Measurements from ENCODE around the gene ATP5PB.

The ATP5PB gene

DNA sequence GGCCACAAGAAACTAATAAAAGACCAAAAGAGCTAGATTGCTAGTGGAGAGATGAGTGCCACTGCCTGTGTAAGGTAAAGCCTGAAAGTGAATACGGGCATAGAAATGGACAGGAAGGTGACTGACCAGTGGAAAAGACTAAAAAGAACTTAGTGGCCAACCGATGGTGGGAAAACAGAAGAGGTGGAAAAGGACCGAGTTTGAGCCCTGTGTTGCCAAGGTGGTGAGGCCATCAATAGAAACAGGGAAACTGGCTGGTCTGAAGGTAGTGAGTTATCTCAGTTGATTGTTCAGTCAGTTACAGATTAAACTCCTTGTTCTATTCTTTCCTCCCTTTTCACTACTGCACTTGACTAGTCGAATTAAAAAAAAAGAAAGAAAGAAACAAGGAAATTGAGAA is 2.7 kb upstream of the ATP5PB start:
- no peak for DNase-seq (ENCODE audit: extremely low read depth in 1 of 2, low read depth in 1 of 2)

DNA sequence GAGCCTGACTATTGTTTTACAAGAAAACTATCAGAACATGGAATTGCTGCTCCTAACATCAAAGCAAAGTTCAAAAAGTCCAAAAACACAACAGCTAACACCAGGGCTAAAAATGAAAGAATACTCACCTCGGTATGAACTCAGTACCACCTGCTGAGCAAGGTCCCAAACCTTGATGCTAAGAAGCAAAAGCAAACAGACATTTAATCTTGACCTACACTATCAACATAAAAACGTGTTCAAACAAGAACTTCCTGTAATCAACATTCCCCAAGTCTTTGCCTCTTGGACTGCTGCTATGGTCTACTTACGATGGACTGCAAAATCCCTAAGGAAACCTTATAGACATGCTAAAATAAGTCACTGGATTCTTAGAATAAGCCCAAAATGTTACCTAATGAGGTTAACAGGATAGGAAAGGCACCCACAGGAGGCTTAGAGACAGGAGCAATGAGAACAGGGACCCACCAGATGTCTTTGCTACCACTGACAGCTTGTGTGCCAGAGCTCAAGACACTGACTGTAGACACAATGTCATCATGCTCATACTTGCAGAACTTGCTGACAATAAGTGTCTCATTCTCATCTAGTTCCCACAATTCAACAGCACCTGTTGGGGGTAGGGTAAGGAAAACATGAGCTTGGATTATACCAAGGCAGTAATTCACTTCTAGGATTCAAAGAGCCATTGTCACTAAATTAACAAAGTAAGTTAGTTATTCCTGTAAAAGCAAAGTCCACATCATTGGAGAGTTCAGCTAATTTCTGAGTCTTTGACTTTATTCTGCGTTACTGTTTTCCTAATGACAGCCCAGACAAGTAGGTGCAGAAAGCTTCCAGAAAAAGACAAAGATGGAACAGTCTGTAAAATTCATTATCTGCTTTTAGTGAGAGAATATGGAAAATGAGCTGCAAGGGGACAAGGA is 2.0 kb upstream of the ATP5PB start:
- no peak for DNase-seq (ENCODE audit: extremely low read depth in 1 of 2, low read depth in 1 of 2)

DNA sequence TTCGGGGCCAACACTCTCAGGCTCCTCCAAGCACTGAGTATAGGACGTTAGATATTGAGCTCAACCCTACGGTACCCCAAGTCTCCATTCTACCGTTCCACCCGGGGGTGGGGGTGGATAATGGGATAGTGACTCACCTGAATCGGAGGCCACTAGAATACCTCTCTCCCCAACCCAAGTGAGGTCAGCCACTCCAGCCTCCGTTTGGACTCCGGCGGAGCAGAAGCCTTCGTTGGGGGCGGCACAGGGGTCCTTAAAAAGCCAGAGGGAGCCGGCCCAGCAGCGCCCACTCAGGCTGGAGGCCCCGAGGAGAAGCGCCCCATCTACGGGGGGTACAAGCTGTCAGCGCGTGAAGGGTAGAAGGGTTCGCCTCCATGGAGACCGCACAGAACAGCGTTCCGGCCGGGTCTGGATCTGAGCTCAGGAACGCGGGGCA is 764 bp upstream of the ATP5PB start:
- no peak for DNase-seq (ENCODE audit: extremely low read depth in 1 of 2, low read depth in 1 of 2)

DNA sequence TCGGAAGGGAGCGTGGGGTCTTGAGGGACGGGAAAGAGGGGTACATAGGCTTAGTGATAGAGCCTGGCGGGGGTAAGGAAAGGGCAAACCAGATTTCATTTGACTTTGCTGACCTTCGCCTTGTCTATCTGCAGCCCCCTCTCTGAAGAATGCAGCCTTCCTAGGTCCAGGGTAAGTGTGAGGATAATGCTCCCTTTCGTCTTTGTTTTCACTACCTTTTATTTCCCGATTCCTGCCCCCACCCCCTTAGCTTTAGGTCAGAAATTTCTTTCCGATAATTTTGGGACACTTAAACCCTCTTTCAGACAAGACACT is 396 bp downstream of the ATP5PB start:
- DNase-seq (ENCODE audit: extremely low read depth in 1 of 2, low read depth in 1 of 2): no peak

DNA sequence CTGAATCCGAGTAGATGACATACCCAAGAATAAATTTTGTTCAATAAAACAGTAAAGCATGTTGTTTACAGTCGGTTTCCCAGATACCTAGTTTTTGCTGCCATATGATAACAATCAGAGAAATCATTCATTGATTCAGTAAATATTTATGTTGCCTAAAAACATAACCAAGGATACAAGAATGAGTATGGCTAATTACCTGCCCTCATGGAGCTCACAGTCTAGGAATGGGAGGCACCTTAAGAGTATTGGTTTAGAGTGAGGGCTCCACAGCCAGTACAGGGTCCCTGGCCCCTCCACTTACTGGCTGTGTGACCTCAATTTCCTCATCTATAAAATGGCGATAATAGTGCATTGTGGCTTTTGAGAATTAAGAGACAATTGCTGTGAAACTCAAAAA is 921 bp downstream of the ATP5PB start:
- no peak for DNase-seq (ENCODE audit: extremely low read depth in 1 of 2, low read depth in 1 of 2)

DNA sequence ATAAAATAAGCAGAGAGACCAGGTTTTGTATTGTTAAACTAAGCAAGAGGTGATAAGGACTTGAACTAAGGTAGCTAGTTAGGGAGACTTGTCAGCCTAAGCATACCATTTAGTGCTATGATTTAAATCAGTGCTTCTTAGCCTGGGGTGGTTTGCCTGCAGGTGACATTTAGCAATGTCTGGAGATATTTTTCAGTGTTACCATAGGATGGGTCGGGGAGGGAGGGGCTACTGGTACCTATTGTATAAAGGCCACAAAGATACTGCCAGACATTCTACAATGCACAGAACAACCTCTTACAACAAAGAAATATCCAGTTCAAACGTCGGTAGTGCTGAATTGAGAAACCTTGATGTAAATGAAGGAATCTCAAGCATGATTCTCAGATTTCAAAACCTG is 3.3 kb downstream of the ATP5PB start:
- DNase-seq (ENCODE audit: extremely low read depth in 1 of 2, low read depth in 1 of 2): no peak

DNA sequence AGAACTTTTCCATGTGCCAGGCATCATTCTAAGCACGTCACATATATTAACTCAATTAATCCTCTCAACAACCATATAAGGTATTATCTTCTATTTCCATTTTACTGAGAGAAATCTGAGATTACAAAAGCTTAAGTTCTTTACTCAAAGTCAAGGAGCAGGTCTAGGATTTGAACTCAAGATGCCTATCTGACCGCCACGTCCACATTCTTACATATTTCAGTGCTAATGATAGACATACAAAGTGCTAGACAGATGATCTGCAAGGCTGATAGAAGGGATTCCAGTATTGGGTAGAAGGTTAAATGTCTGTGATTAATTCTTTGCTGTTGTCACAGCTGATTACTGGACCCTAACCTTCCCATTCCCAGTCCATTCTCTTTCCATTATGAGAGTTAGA is 4.4 kb downstream of the ATP5PB start:
- DNase-seq (ENCODE audit: extremely low read depth in 1 of 2, low read depth in 1 of 2): no peak

DNA sequence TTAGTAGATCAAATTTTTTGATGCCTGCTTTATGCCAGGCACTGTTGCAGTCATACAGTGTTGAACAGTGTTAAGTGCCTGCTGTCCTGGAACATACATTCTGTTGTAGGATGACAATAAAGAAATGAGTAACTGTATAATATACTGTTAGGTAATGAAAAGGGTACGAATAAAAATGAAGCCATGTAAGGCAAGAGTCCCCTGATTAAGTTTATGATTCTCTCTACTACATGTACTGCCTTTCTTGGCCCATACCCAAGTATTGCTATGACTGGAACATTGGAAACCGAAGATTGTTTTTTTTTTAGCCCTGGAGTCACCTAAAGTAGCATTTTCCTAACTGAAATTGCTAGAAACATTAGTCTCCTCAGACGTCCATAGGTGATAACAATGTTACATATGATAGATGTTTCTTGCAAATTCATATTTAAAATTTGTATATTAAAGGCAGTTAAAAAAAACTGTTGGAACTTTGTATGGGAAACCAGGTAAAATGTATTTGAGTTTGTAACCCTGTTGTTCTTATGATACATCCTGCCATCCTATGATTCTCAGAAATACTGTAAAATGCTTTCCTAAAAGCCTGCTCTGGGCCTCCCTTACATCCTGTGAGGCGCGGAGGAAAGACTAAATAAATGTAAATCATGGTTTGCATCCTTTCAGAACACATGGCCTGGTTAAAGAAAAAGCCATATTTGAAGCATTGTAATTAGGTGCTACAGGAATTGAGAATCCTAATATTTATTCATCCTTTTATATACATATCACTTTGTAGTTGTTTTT is 5.8 kb downstream of the ATP5PB start:
- no peak for DNase-seq (ENCODE audit: extremely low read depth in 1 of 2, low read depth in 1 of 2)

GRCh38 chr1:111455642-111456031 is 6.4 kb downstream of the ATP5PB start:
- no peak for DNase-seq (ENCODE audit: extremely low read depth in 1 of 2, low read depth in 1 of 2)

GRCh38 chr1:111461765-111462164 is 12.5 kb downstream of the ATP5PB start:
- DNase-seq (ENCODE audit: extremely low read depth in 1 of 2, low read depth in 1 of 2): no peak

DNA sequence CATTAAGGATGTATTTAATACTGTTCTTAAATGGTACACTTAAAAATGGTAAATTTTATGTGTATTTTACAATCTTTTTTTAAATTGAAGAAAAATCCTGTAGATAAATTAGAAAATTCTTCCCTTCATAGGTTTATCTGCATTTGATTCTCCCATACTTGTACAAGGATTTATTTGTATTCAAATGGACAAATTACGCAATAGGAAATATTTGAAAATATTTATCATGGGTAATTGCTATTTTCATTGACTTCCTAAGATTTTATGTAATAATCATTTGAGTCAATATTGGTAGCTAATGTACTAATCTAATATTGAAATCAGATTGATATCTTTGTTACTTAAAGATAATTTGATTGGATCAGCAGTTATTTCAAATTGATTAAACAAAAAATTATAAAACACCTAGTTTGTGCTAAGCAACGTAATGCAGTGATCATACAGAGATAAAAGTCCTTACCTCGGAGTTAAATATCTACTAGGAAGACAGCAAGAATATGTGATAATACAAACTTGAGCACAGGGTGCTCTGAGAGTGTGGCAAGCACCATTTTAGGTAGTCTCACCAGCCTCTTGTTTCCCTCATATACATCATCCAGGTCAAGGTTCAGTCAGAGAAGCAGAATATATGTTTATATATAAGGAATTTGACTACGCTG is 13.2 kb downstream of the ATP5PB start:
- DNase-seq (ENCODE audit: extremely low read depth in 1 of 2, low read depth in 1 of 2): no peak

GRCh38 chr1:111463029-111463683 is 13.9 kb downstream of the ATP5PB start:
- DNase-seq (ENCODE audit: extremely low read depth in 1 of 2, low read depth in 1 of 2): no peak

GRCh38 chr1:111465754-111466153 is 16.5 kb downstream of the ATP5PB start:
- no peak for DNase-seq (ENCODE audit: extremely low read depth in 1 of 2, low read depth in 1 of 2)

GRCh38 chr1:111466480-111466879 is 17.2 kb downstream of the ATP5PB start:
- DNase-seq (ENCODE audit: extremely low read depth in 1 of 2, low read depth in 1 of 2): no peak

DNA sequence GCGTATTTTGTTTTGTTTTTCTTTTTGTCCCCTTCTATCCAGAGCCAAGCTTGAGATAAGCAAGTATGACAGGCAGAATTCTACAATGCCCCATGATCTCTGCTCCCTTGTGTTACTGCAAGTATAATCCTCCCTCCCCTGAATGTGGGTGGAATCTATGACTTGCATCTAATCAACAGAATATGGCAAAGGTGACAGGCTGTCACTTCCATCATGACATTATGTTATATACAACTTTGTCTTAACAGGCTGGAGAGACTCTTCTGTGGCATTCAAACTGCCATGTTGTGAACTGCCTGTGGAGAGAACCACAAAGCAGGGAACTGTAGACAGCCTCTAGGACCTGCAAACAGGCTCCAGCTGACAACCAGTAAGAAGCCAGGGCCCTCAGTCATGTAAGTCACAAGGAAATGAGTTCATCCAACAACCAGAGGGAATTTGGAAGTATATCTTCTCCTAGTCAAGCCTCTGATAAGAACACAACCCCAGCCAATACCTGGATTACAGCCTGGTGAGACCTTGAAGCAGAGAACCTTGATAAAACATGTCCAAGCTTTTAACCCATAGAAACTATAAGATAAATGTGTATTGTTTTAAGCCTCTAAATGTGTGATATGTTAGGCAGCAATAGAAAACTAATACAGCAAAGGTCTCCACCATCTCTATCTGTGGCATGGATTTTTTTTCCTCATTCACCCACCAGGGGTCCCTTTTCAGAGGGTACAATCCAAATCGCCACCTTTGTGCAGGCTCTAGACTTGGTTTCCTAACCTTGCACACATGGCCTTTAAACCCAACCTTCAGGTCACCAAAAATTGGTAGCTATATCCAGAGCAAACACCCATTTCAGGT is 18.8 kb downstream of the ATP5PB start:
- no peak for DNase-seq (ENCODE audit: extremely low read depth in 1 of 2, low read depth in 1 of 2)

DNA sequence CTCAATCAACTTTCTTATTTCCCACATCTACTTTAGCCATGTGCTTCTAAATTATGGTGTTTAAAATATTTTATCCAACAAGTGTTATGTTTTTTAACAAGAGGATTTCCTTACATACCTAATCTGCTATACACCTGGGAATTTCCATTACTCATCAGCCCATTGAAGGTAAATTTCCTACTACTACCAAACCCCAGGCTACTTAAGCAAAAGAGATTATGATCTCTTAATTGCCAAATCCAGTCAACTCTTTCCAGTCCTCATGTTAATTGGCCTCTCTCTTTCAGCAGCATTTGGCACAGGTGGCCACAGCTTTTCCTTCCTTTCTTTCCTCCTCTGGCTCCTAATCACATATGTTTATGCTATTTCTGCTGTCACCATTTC is 19.4 kb downstream of the ATP5PB start:
- no peak for DNase-seq (ENCODE audit: extremely low read depth in 1 of 2, low read depth in 1 of 2)

- DNase-seq (ENCODE audit: extremely low read depth in 1 of 2, low read depth in 1 of 2): no peak
Measured at GRCh38 chr1:111469539-111469938, 20.3 kb downstream of the ATP5PB start.

GRCh38 chr1:111470596-111470995 is 21.3 kb downstream of the ATP5PB start:
- DNase-seq (ENCODE audit: extremely low read depth in 1 of 2, low read depth in 1 of 2): no peak

DNA sequence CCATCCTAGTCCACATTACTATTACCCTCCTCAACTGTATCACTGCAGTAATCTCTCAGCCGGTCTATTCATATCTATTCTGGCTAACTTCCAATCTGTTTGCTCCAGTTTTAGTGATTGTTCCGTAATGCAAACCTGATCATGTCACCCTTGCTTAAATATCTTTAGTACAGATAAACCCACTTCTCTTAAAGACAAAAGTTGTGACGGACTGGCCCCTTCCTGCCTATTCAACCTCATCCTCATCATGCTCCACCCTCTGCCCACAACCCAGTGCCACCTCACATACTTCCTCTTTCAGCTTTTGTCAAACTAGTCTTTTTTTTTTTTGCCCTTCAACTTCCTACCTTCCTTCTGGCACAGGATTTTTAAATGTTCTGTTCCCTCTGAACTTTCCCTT is 21.7 kb downstream of the ATP5PB start:
- DNase-seq (ENCODE audit: extremely low read depth in 1 of 2, low read depth in 1 of 2): peak in 1 of 2 donors; percentile 66

DNA sequence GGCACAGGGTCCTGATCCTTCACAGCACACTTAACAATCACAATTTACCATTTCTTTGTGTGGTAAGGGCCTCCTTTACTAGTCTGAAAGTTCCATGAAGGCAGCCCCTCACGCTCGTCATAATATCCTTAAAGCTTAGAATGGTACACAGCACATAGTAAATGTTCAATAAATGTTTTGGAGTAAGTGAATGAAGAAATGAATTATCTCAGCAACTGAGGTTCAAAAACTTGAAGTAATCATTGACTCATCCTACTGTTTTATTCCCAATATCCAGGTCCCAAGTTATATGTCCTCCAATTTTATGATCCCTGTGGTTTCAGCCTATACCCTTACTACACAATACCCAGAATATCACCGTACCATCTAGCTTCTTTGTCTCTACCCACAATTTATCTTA is 22.3 kb downstream of the ATP5PB start:
- no peak for DNase-seq (ENCODE audit: extremely low read depth in 1 of 2, low read depth in 1 of 2)
